ENCODE data around the gene PER3. TPM values are rescaled to one million over a fixed set of nuclear protein-coding genes. Genes with fewer than 3 reads are reported as not detected.

Gene PER3
- total and polyA plus RNA-seq, 2 of the 13 experiments (the other 11 are each of a cell fraction or from before 2014, with no cell fraction given): 3.0 to 6.0 TPM

DNA sequence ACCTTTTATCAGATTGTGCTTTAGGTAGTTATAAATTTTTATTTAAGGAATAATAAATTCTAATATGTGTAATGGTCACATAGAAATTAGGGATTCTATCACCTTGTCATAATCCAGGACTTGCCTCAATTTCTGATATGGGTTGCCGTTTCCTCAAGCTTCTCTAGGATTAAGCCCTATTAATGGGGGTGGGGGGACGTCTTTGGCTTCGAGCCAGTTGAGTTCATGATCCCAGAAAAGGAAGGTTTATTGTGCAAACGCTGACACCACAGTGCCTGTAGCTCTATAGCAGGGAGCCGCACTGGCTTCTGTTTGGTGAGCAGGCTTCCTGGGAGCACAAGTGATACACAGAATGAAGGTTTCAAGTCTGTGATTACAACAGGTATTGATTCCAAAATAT lies 35.0 kb upstream of the PER3 start (continued):
- TF ChIP-seq GLI4 (CRISPR knock-in tag; IDR thresholded peaks at IDR 0.05; ENCODE audit: borderline replicate concordance) (no peak), HNRNPL (IDR thresholded peaks at IDR 0.05; ENCODE audit: low read depth, low read length) (no peak), PLRG1 (conservative IDR thresholded peaks at IDR 0.05) (no peak), ZNF234 (CRISPR knock-in tag; conservative IDR thresholded peaks at IDR 0.05) (no peak)
- TF ChIP-seq, protein P1, sequence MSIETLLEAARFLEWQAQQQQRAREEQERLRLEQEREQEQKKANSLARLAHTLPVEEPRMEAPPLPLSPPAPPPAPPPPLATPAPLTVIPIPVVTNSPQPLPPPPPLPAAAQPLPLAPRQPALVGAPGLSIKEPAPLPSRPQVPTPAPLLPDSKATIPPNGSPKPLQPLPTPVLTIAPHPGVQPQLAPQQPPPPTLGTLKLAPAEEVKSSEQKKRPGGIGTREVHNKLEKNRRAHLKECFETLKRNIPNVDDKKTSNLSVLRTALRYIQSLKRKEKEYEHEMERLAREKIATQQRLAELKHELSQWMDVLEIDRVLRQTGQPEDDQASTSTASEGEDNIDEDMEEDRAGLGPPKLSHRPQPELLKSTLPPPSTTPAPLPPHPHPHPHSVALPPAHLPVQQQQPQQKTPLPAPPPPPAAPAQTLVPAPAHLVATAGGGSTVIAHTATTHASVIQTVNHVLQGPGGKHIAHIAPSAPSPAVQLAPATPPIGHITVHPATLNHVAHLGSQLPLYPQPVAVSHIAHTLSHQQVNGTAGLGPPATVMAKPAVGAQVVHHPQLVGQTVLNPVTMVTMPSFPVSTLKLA (IDR thresholded peaks at IDR 0.05): no peak
- TF ChIP-seq, protein P2, sequence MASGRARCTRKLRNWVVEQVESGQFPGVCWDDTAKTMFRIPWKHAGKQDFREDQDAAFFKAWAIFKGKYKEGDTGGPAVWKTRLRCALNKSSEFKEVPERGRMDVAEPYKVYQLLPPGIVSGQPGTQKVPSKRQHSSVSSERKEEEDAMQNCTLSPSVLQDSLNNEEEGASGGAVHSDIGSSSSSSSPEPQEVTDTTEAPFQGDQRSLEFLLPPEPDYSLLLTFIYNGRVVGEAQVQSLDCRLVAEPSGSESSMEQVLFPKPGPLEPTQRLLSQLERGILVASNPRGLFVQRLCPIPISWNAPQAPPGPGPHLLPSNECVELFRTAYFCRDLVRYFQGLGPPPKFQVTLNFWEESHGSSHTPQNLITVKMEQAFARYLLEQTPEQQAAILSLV (CRISPR knock-in tag; IDR thresholded peaks at IDR 0.05; ENCODE audit: borderline replicate concordance): no peak

DNA sequence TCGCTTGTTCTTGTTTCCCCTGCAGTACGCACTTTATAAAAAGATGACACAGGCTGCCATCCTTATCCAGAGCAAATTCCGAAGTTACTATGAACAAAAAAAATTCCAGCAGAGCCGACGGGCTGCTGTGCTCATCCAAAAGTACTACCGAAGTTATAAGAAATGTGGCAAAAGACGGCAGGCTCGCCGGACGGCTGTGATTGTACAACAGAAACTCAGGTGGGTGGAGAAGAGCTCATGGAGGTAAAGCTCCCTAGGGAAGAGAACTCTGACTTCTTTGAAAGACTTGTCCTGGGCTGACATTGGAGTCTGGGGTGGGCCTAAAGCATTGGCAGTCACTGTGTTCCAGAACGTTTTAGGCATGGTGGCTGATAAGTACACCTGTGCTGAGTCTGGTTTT lies 32.9 kb upstream of the PER3 start:
- no peak overlapping the region for H3K4me3 ChIP-seq (replicated peaks in 1 of 3; ENCODE audit: insufficient read depth in 1 of 3, low read depth in 2 of 3, low read length in 3 of 3)
- H2AFZ ChIP-seq (ENCODE audit: low read length): no peak overlapping the region
- ChIA-PET CTCF (ENCODE audit: low intra/inter-chr PET ratio, low total read pairs) (interaction anchor here (9.0 kb wide), 1 partner anchor 81 kb away, joined by 226 read pairs; no protein-coding TSS in a partner anchor), POLR2A (interaction anchor here (2.0 to 2.5 kb wide), 3 partner anchors 47 to 84 kb away, joined by 7 to 11 read pairs (median 7); no protein-coding TSS in a partner anchor)
- no peaks in the 10 kb centered on the region for H3K27me3 ChIP-seq (ENCODE audit: control insufficient read depth in 1 of 2, insufficient read depth in 2 of 2, low read length in 2 of 2)
- no peak overlapping the region for H3K27ac ChIP-seq (ENCODE audit: extremely low read length, insufficient read depth, low read length)
- in situ Hi-C loops (cut with HindIII; ENCODE audit: extremely low pct_ligation_motif_present, low pct_unique_long_range_greater_than_20kb): loop anchor here (5.0 kb wide), 1 partner anchor 79 kb away; no protein-coding TSS in a partner anchor
- no peaks in the 10 kb centered on the region for H3K9me3 ChIP-seq (ENCODE audit: low read length)
- no peaks in the 10 kb centered on the region for H4K20me1 ChIP-seq (ENCODE audit: insufficient read depth, low read length)
- BruUV-seq (replicated peaks): no TSS peak
- H3K4me2 ChIP-seq (ENCODE audit: low read depth, low read length): no peak overlapping the region
- DNase-seq (ENCODE audit: low spot score) (no peak), FAIRE-seq (no peak), ATAC-seq (no peak)
- no peak for TF ChIP-seq ZNF441 (CRISPR knock-in tag; IDR thresholded peaks at IDR 0.05; ENCODE audit: borderline replicate concordance)
- TF ChIP-seq TAF15 (IDR thresholded peaks at IDR 0.05; ENCODE audit: low read depth, low read length, poor library complexity, severe bottlenecking): no peak
- no peak for TF ChIP-seq JARID2 (CRISPR knock-in tag; IDR thresholded peaks at IDR 0.05; ENCODE audit: insufficient replicate concordance)
- no peak for TF ChIP-seq POGZ (CRISPR knock-in tag; IDR thresholded peaks at IDR 0.05)
- 97% methylated on average over 11 of the region's 11 CpGs for WGBS (ENCODE audit: low lambda C conversion rate)
- intact Hi-C loops (cut with micrococcal nuclease; ENCODE audit: unreplicated experiment): loop anchor here (10.0 kb wide), 1 partner anchor 46 kb away; no protein-coding TSS in a partner anchor
- H3K36me3 ChIP-seq (replicated peaks in 1 of 2; ENCODE audit: control insufficient read depth in 1 of 2, insufficient read depth in 2 of 2, low read length in 2 of 2): peaks cover 4 to 19% of the 10 kb centered on the region in 2 experiments; a peak in 4 of 5 replicates
- H3K4me1 ChIP-seq (ENCODE audit: insufficient read depth, low read length): peaks cover 34% of the 10 kb centered on the region
- no peak overlapping the region for H3K9ac ChIP-seq (ENCODE audit: insufficient read depth, low read depth, low read length)
- H3K79me2 ChIP-seq (ENCODE audit: insufficient read depth, low read length): no peaks in the 10 kb centered on the region
